DMS153 treated with DMSO at 0.1 percent for 48 hours (cell line): ENCODE data around the gene MTUS2.
"Not testable (repeated sequence)": the region's sequence is repeated elsewhere in the genome, so short reads cannot be mapped to it uniquely, and the experiment has no call there.

ENCODE experiments used
- DNase-seq: peaks from one replicate; lab custom pipeline; 2025; ENCODE audit not compliant: unreplicated experiment; lab: John Stamatoyannopoulos, UW

The MTUS2 gene

GRCh38 chr13:29294821-29295220 lies 474.7 kb downstream of the MTUS2 start:
- DNase-seq, result no peak

GRCh38 chr13:29301027-29301426 lies 480.9 kb downstream of the MTUS2 start:
- no peak for DNase-seq

GRCh38 chr13:29304148-29304547 lies 484.0 kb downstream of the MTUS2 start:
- DNase-seq, result no peak

- DNase-seq, result no peak
Measured at GRCh38 chr13:29310806-29311205, 490.7 kb downstream of the MTUS2 start.

- no peak for DNase-seq
Measured at GRCh38 chr13:29315847-29316246, 495.7 kb downstream of the MTUS2 start.

- no peak for DNase-seq
Measured at GRCh38 chr13:29317828-29318227, 497.7 kb downstream of the MTUS2 start.

- no peak for DNase-seq
Measured at GRCh38 chr13:29318741-29319140, 498.6 kb downstream of the MTUS2 start.

- DNase-seq, result no peak
Measured at GRCh38 chr13:29319451-29319850, 499.3 kb downstream of the MTUS2 start.

- no peak for DNase-seq
Measured at GRCh38 chr13:29323954-29324353, 503.8 kb downstream of the MTUS2 start.

- DNase-seq, result no peak
Measured at GRCh38 chr13:29324601-29325000, 504.5 kb downstream of the MTUS2 start.

- DNase-seq, result no peak
Measured at GRCh38 chr13:29328501-29328900, 508.4 kb downstream of the MTUS2 start.

- no peak for DNase-seq
Measured at GRCh38 chr13:29336356-29336755, 516.2 kb downstream of the MTUS2 start.

- no peak for DNase-seq
Measured at GRCh38 chr13:29339386-29340272, 519.5 kb downstream of the MTUS2 start.

- DNase-seq, result not testable (repeated sequence)
Measured at GRCh38 chr13:29345860-29346582, 525.9 kb downstream of the MTUS2 start.

GRCh38 chr13:29355029-29355428 lies 534.9 kb downstream of the MTUS2 start:
- no peak for DNase-seq

- no peak for DNase-seq
Measured at GRCh38 chr13:29359181-29359580, 539.0 kb downstream of the MTUS2 start.

- DNase-seq, result no peak
Measured at GRCh38 chr13:29361716-29362115, 541.6 kb downstream of the MTUS2 start.

- peak; percentile 11 for DNase-seq
Measured at GRCh38 chr13:29362849-29363604, 542.9 kb downstream of the MTUS2 start.

- peak; percentile 13 for DNase-seq
Measured at GRCh38 chr13:29369060-29369743, 549.1 kb downstream of the MTUS2 start.

- DNase-seq, result no peak
Measured at GRCh38 chr13:29379281-29379680, 559.1 kb downstream of the MTUS2 start.

GRCh38 chr13:29379865-29380264 lies 559.7 kb downstream of the MTUS2 start:
- no peak for DNase-seq
